ENCODE results near the gene LMX1A. TPM values are rescaled to one million over a fixed set of nuclear protein-coding genes. Genes with fewer than 3 reads are reported as not detected.

Gene LMX1A
- total RNA-seq, 2 donors from 2014 or later, result 0.28 TPM; not detected in 1

GRCh38 chr1:165369255-165369848 is 12.8 kb upstream of the LMX1A start:
- 24% methylated on average over 9 of the region's 9 CpGs for WGBS
- Histone ChIP-seq H3K27me3 (replicated peaks; ENCODE audit: insufficient read depth) (no peaks in the 10 kb centered on the region), H3K36me3 (no peaks in the 10 kb centered on the region), H3K9me3 (no peaks in the 10 kb centered on the region), H3K4me3 (no peak overlapping the region), H3K4me1 (replicated peaks) (no peaks in the 10 kb centered on the region), H3K27ac (no peak overlapping the region)
- TF ChIP-seq POLR2AphosphoS5 (IDR thresholded peaks at IDR 0.05), result no peak
- no peak for TF ChIP-seq POLR2A (IDR thresholded peaks at IDR 0.05)
- peak; percentile 62 to 87 (median 74) for TF ChIP-seq CTCF (IDR thresholded peaks at IDR 0.05)
- DNase-seq (ENCODE audit: low spot score), result peak; percentile 37
- intact Hi-C loops (cut with DNase I), result loop anchor here (5.0 kb wide), 1 partner anchor 227 kb away; no protein-coding TSS in a partner anchor

- no peak overlapping the region for H3K4me3 ChIP-seq
- no peaks in the 10 kb centered on the region for H3K36me3 ChIP-seq
- TF ChIP-seq CTCF (IDR thresholded peaks at IDR 0.05) (peak; percentile 76 to 88 (median 80)), POLR2AphosphoS5 (IDR thresholded peaks at IDR 0.05) (no peak), POLR2A (IDR thresholded peaks at IDR 0.05) (no peak)
- DNase-seq (ENCODE audit: low spot score), result peak; percentile 83
- WGBS, result 49% methylated on average over 7 of the region's 7 CpGs
- no peaks in the 10 kb centered on the region for H3K9me3 ChIP-seq
- H3K27me3 ChIP-seq (replicated peaks; ENCODE audit: insufficient read depth), result no peaks in the 10 kb centered on the region
- intact Hi-C loops (cut with DNase I), result loop anchor here (5.0 kb wide), 1 partner anchor 225 kb away; no protein-coding TSS in a partner anchor
- H3K27ac ChIP-seq, result no peak overlapping the region
- H3K4me1 ChIP-seq (replicated peaks), result no peaks in the 10 kb centered on the region
Measured at GRCh38 chr1:165367375-165367993, 11.0 kb upstream of the LMX1A start.

GRCh38 chr1:165365341-165365740 is 8.8 kb upstream of the LMX1A start:
- no peaks in the 10 kb centered on the region for H3K4me1 ChIP-seq (replicated peaks)
- 45% methylated on average over 2 of the region's 2 CpGs for WGBS
- no peak overlapping the region for H3K27ac ChIP-seq
- no peak overlapping the region for H3K4me3 ChIP-seq
- intact Hi-C loops (cut with DNase I), result loop anchor here (5.0 kb wide), 1 partner anchor 223 kb away; no protein-coding TSS in a partner anchor
- H3K9me3 ChIP-seq, result no peaks in the 10 kb centered on the region
- H3K27me3 ChIP-seq (replicated peaks; ENCODE audit: insufficient read depth), result no peaks in the 10 kb centered on the region
- no peak for DNase-seq (ENCODE audit: low spot score)
- no peaks in the 10 kb centered on the region for H3K36me3 ChIP-seq
- TF ChIP-seq POLR2A (IDR thresholded peaks at IDR 0.05), result no peak
- no peak for TF ChIP-seq CTCF (IDR thresholded peaks at IDR 0.05)
- no peak for TF ChIP-seq POLR2AphosphoS5 (IDR thresholded peaks at IDR 0.05)

DNA sequence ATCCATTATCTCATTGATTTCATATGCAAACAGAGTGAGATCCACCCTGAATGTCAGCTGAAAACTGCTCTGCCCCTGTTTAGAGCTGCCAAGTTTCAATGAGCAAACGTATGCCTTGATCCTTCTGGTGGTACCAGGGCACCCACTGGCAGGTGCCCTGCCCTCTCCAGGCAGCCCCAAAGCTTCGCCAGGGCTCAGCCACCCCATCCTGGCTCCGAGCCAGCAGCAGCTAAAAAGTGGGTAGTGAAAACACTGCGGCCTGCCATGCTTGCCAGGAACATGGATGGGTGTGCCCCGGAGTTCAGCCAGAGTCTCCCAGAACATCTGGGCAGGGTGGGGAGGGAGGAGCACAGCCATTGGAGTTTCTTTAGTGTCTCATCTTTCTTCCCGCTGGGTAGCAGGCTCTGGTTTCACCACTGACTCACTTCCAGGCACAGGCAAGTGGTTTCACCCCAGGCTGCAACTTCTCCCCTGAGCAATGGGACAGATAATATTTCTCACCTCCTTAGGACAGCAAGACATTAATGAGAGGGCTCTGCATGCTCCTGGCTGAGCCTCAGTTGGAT is 8.1 kb upstream of the LMX1A start:
- peak; percentile 68 for DNase-seq (ENCODE audit: low spot score)
- H3K4me3 ChIP-seq, result no peak overlapping the region
- intact Hi-C loops (cut with DNase I), result loop anchor here (5.0 kb wide), 1 partner anchor 222 kb away; no protein-coding TSS in a partner anchor

More for the DNA sequence above, 8.1 kb upstream of the LMX1A start:
- TF ChIP-seq POLR2AphosphoS5 (IDR thresholded peaks at IDR 0.05), result peak; percentile 27
- no peak for TF ChIP-seq CTCF (IDR thresholded peaks at IDR 0.05)
- no peak for TF ChIP-seq POLR2A (IDR thresholded peaks at IDR 0.05)
- no peaks in the 10 kb centered on the region for H3K9me3 ChIP-seq
- no peaks in the 10 kb centered on the region for H3K27me3 ChIP-seq (replicated peaks; ENCODE audit: insufficient read depth)
- no peak overlapping the region for H3K27ac ChIP-seq
- H3K36me3 ChIP-seq, result no peaks in the 10 kb centered on the region
- 13% methylated on average over 4 of the region's 6 CpGs for WGBS
- H3K4me1 ChIP-seq (replicated peaks), result no peaks in the 10 kb centered on the region

Data from prostate gland (tissue), 2 donors.